Erythroblast (primary cell): ENCODE measurements around the gene BCL2L12.

ENCODE experiments used
- GATA1 ChIP-seq: IDR thresholded peaks from 2 replicates; pipeline ENCODE4 v1.6.1; 2011; ENCODE audit warnings: low read depth, mild to moderate bottlenecking, control low read depth, low read length, moderate library complexity
- POLR2A ChIP-seq: IDR thresholded peaks from 2 replicates; pipeline ENCODE4 v1.6.1; 2011; ENCODE audit warnings: mild to moderate bottlenecking, low read length

- TF ChIP-seq POLR2A (no peak), GATA1 (no peak)
Observed at GRCh38 chr19:49704888-49705642, 39.3 kb downstream of the BCL2L12 start.
